Epithelial cell of proximal tubule (primary cell): Measurements from ENCODE around the gene RPRD2. TPM values are rescaled to one million over a fixed set of nuclear protein-coding genes. Genes with fewer than 3 reads are reported as not detected.

Experiments
- DNase-seq: peaks from one replicate; pipeline ENCODE4 v3.0.0-alpha.2; 2011; ENCODE audit warnings: low read depth
- H3K4me3 ChIP-seq: 2 replicates; pipeline ENCODE4 v1.5.1; 2011; ENCODE audit warnings: low read depth, mild to moderate bottlenecking, low read length
- total RNA-seq: library from RNA; depleted of rRNA; stranded (reverse); fragments of >200 nt; gene quantifications from 2 replicates; pipeline ENCODE4 v1.2.3, GENCODE V29; 2015
- TF ChIP-seq, protein P1 (sequence below): conservative IDR thresholded peaks from 2 replicates; pipeline ENCODE4 v1.5.1; 2012; ENCODE audit warnings: low read depth, mild to moderate bottlenecking, low read length

The RPRD2 gene
- total RNA-seq, 1 donor from 2014 or later = 8.6 TPM

GRCh38 chr1:150420560-150421265, 56.8 kb downstream of the RPRD2 start:
- TF ChIP-seq, protein P1, sequence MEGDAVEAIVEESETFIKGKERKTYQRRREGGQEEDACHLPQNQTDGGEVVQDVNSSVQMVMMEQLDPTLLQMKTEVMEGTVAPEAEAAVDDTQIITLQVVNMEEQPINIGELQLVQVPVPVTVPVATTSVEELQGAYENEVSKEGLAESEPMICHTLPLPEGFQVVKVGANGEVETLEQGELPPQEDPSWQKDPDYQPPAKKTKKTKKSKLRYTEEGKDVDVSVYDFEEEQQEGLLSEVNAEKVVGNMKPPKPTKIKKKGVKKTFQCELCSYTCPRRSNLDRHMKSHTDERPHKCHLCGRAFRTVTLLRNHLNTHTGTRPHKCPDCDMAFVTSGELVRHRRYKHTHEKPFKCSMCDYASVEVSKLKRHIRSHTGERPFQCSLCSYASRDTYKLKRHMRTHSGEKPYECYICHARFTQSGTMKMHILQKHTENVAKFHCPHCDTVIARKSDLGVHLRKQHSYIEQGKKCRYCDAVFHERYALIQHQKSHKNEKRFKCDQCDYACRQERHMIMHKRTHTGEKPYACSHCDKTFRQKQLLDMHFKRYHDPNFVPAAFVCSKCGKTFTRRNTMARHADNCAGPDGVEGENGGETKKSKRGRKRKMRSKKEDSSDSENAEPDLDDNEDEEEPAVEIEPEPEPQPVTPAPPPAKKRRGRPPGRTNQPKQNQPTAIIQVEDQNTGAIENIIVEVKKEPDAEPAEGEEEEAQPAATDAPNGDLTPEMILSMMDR = no peak
- no peak for DNase-seq
- no peak overlapping the region for H3K4me3 ChIP-seq

- DNase-seq = no peak
- TF ChIP-seq, protein P1 = no peak
- H3K4me3 ChIP-seq = no peak overlapping the region
These were observed 58.6 kb downstream of the RPRD2 start for GRCh38 chr1:150422541-150422940.

- no peak overlapping the region for H3K4me3 ChIP-seq
- no peak for DNase-seq
- TF ChIP-seq, protein P1 = peak; percentile 35
These were observed 65.9 kb downstream of the RPRD2 start for GRCh38 chr1:150429805-150430204.

DNA sequence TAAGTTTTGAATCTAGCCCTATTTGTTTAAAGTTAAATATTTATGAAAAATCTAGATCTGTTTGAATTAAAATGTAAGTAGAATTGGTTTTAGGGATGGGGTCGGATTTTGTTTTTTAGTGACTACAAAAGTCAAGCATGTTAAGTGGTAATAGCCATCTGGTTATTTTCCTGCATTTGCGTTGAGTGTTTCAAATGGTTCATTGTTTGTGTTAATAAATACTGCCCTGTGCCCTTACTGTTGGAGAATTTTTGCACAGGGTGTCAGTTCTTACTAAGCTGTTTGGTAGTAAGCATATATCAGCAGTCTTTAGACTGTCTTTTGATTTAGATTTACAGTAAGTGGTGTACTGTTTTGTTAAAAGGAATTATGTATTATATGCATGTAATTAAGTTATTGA, 77.2 kb downstream of the RPRD2 start:
- TF ChIP-seq, protein P1 = no peak
- H3K4me3 ChIP-seq = no peak overlapping the region
- no peak for DNase-seq

DNA sequence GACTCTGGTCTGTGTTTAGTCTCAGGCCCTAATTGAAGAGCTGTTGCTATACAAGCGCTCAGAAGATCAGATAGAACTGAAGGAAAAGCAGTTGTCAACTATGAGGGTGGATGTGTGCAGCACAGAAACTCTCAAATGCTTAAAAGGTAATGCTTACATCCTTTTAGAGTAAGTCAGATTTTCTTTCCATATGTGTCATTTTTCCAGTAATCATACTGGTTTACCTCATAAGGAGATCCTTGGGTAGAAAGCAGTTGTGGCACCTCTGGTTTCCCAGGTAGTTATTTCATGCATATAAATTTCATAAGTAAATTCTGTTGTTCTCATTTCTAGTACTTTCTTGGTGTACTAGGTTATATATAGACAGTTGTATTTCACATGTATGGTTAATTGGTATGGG, 80.3 kb downstream of the RPRD2 start:
- TF ChIP-seq, protein P1 = no peak
- H3K4me3 ChIP-seq = no peak overlapping the region
- DNase-seq = no peak

DNA sequence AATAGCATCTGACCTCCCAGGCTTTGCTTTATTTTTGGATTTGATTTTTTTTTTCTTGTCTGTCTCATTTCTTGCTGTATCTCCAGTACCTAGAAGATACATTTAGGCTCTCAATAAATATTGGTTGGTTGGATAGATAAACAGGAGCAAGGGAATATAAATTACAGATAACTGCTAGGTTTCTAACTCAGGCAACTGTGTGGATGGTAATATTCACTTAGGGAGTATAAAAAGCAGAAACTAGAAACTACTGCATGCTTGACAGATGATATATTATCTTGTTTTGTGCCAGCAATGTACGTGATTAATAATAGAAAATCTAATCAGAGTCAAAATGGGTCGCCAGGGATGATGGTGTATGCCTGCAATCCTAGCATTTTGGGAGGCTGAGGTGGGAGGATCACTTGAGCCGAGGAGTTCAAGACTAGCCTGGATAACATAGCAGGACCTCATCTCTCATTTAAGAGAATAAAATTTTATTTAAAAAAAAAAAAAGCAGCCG, 92.2 kb downstream of the RPRD2 start:
- TF ChIP-seq, protein P1 = no peak
- no peak overlapping the region for H3K4me3 ChIP-seq
- DNase-seq = no peak

DNA sequence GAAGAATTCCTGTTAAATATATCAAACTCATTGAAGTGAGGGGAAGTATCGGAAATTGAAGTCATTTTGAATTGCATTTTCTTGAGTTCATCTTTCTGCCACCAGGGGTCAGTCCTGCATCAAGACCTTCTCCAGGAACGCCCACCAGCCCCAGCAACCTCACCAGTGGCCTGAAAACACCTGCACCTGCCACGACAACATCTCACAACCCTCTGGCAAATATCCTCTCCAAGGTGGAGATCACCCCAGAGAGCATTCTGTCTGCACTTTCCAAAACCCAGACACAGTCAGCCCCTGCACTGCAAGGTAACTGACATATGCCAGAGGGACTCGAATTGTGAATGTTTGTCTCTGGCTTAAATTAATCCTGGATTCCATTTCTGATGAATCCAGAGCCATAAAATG, 100.5 kb downstream of the RPRD2 start:
- TF ChIP-seq, protein P1 = peak; percentile 80
- no peak overlapping the region for H3K4me3 ChIP-seq
- no peak for DNase-seq
